HG03095 (cell line): Measurements from ENCODE around the gene HOXC13.

Experiments
- ATAC-seq: cut with Tn5 transposase; IDR thresholded peaks from one replicate; pipeline ENCODE4 v1.9.1; 2021; ENCODE audit warnings: moderate library complexity; ENCODE audit not compliant: unreplicated experiment

The HOXC13 gene

DNA sequence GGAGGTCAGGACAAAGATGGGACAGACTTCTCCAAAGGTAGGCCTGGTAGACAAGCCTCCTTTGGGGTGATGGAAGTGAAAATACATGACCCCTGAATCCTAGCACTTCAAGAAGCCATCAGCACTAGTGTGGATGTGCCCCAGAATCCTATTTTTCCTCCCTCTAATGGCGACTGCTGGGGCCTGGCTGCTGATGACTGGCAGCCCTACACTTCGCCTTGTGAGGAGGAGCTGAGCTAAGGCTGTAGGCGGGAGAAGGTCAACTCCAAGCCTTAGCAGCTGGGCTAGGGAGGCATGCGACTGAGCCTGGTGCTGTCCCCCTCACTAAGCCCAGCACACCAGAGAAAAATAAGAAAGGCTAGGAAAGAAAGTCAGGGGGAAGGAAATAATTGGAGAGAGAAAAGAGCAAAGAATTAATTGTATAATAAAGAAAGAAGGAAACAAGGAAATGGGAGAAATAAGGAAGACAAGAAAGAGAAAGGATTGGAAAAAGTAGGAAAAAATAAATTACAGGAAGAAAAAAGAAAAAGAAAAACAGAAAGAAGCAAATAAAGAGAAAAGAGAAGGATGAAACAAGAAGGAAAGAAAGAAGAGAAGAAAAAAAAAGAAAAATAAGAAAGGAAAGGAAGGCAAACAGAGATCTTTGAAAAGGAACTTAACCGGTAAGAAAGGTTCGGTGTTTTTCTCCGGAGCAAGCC, 41.6 kb downstream of the HOXC13 start:
- no peak for ATAC-seq

DNA sequence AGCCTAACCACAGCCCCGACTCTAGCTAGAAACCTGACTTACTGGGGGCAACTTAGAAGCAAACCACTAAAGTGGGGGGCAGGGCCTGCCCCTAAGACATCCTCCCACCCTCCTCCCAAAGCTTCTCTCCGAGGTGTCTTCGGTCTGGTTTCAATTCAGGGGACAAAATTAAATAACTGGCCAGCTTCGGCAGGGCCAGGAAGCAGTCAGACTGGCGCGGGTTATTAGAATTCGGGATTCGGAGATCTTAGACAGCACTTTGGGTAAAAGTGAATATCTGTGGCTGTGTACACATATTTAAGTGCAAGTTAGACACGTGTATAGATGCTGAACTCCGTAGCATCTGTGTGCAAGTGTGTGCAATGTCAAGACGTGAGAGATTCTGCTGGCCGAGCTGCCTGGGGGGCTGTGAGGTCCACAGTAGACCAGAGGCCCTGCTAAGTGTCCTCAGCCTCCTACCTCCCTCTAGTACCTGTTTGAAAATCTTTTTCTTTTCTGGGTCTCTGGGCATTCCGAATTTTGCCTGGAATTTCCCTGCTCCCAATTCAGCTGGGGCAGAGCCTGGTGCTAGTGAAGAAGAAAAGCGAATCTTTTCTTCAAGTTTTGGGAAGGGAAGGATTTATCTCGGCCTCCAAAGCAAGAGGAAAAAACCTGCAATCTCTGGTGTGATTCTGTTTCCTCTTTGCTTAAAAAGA, 42.3 kb downstream of the HOXC13 start:
- no peak for ATAC-seq

DNA sequence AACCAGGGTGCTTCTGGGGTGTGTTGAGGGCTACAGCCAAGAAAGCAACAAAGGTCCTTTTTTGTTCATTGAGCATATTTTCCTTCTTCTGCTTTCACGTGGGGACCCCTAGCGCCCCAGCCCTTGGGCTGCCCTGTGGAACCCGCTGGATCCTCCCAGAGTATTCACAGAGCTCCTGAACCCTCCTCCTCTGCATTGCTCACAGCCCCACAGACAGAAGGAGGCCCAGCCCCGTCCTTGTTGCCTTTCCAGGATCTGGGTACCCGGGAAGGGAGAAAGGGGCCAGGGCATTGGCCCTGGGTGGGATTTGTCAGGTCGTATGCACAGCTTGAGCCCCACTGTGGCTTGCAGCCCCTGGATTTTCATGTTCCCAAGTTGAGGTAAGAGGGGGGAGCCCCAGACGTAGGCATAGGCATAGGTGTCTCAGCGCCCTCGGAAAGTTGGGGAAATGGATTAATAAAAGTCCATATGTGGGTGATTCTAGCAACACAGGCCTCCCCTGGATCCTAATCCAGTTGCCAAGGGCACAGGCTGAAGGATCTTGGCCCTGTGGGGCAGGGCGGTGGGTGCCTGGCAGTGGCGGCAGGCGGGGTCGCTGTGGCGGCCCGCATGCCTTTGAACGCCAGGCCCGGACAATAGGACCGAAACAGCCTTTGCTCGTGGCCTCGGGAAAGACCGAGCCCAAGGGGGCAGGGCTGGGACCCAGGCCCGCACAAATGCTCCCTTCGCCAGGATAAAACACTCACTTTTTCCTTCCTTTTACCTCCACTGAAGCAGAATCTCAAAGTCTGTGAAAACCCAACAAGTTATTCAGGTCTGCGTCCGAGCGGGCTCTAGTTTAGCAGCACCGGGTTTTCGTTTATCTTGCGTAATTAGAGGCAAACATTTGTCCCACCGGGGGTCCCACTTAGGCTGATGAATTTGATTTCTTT, 43.3 kb downstream of the HOXC13 start:
- ATAC-seq, result no peak

DNA sequence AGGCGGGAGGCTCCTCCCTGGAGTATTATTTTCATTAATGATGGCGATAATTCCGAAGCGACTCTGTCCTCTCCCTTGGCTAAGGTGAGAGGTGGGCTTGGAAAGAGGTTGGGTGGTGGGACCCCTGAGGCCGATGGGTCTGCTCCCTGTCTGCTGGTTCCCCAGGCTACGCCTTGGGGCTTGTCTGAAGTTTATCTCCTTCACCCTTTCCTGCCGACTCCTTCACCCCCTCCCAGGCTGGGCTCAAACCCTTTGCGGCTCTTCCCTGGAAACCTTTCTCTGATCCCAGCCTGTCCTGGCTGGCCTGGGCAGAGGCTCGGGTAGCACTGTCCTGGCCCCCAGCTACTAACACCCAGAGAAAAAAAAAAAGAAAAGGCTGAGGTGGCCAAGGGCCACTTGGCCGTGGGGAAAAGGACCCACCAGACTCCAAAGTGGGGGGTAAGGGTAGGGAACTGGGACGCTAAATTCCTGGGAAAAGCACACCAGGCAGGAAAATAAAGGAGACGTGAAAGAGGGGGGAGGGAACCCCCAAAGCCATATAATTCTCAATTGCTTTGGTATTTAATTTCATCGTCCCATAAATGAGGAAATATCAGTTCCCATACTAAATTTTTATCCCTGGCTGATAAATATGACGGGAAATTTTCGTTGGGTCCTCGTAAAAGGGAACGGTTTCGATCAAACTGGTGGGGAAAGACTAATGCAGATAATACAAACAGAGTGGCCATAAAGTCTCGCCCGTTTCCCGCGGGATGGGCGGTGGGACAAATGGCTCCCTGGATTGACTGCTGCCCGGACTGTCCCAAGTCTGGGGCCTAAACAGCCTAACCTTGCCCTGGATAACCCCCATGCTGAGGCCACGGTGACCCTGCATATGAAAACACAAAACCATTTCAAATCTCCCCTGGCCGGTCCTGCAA, 44.3 kb downstream of the HOXC13 start:
- no peak for ATAC-seq

DNA sequence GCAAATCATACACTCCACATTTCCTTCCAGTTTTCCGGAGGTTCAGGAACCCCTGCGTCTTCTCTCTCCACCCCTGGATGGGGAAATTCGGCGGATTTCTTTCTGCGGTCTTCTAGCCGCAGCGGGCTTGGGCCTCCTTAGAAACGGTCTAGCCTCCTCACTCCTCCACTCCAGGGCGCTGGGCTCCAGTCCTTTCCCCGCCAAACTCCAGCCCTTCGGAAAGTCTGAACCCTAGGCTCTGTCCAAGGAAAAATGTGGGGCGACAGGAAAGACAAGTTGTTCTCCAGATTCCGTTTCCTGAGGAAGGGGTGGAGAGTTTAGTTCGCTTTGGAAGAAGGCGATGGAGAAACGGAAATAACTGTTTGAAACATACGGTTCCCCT, 44.9 kb downstream of the HOXC13 start:
- no peak for ATAC-seq

DNA sequence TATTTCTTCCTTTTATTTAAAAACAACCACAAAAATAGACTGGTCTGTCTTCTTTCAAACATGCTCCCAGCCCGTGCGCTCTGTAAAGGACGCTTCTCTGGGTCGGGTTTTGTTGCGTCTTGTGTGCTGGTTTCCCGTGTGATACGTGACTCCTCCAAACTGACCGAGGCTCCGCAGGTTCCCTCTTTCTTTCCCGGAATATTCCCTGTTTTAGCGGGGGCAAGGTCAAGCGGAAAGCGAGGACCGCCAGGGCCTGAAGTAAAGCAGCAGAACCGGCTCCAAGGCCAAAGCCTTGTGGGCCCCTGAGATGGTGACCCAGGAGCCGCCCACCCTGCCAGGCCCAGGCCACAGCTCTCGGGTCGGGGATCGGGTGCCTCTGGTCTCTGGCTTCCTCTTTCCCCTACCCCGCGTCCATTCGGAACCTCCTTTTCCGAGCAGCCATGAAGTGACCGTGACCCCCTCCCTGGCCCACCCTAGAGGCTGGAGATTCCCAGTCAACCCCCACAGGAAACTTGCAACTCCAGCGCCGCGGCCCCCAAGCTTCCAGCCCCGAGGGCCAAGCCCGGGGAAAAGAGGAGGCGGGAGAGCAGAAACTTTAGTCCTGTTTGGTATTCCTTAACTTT, 45.4 kb downstream of the HOXC13 start:
- ATAC-seq, result no peak

DNA sequence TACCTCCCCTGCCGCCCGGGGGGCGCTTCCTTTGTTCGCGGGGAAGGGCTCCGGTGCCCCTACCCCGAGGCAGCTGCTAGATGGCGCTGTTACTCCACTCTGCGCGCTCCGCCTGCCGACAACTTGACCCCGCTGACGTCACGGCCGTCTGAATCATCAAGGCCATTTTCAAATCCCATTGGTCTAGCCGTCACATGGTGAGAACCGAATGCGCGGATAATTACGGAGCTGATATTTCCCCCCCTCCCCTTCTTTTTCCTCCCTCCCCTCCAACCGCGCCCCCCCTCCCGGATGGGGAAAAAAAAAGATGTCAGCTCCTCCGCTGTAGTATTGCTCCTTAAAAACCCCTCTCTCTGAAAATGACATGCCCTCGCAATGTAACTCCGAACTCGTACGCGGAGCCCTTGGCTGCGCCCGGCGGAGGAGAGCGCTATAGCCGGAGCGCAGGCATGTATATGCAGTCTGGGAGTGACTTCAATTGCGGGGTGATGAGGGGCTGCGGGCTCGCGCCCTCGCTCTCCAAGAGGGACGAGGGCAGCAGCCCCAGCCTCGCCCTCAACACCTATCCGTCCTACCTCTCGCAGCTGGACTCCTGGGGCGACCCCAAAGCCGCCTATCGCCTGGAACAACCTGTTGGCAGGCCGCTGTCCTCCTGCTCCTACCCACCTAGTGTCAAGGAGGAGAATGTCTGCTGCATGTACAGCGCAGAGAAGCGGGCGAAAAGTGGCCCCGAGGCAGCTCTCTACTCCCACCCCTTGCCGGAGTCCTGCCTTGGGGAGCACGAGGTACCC, 46.5 kb downstream of the HOXC13 start, which contains the start of gene HOXC10:
HOXC10 (plus strand) TSS at position 246 of the 791 bp plus-strand sequence; CDS start at position 360, 114 bp downstream.
- ATAC-seq, result no peak

DNA sequence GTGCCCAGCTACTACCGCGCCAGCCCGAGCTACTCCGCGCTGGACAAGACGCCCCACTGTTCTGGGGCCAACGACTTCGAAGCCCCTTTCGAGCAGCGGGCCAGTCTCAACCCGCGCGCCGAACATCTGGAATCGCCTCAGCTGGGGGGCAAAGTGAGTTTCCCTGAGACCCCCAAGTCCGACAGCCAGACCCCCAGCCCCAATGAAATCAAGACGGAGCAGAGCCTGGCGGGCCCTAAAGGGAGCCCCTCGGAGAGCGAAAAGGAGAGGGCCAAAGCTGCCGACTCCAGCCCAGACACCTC, 47.0 kb downstream of the HOXC13 start:
- ATAC-seq, result no peak

DNA sequence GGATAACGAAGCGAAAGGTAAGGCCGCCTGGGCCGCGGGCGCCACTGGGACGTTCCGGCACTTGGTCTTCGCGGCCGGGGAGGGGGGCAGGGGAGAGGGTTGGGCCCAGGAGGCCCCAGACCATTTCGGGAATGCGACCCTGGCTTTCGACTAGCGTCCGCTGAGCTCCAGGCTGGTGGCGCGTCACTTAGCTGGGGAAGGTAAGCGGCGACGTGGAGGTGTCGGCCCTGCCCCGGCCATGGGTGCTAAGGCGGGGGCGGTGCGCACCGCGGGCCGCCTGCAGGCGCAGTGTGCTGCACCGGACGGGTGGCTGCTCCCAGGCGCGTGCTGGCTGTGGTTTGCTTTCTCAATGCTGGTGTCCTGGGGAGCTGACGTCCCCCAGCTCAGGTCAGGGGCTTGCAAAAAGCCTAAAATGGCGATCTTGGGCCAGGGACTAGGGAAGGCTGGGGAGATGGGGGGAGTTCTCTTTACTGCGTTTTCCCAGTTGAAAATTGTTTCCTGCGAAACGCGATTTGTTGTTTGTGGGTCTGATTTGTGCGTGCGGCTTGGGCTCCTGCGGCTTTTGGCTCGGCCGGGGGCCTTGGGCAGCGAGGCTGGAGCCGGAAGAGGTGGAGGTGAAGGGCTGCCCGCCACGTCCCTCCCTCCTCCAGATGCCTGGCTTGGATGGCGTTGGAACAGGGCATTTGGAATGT, 47.5 kb downstream of the HOXC13 start:
- ATAC-seq, result no peak

DNA sequence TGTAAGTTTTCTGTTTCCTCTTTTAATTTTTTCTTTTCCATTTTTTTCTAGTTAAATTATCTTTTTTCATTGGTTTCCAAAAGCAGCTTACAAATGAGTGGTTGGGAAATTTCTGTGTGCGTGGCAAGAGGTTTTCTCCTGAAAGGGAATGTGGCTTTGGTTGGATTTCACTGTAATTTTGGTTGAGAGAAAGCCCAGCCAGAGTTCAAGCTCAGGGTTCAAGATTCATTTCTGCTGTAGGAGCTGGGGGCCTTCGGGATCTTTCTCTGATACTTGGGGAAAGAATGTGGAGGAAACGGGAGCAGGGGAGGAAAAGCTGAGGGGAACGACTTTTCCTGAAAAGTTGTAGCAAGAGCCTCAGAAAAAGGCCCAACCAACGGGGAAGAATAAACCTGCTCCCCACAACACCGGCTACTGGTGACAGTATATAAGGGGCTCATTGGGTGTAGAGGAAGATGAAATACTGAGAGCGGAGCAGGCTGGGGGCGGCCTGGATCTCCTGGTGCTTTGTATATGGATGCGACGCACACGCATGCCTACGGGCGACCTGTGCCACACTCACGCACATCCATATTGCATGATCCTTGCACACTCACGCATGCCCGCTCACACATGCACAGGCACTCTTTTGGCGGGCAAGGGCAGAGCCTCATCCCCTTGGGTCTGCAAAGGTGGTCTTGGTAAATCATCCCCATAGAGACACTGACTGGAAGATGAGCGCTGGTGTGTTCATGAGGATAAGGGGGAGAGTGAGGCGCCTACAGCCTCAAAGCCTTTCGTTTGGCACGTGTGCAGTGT, 48.3 kb downstream of the HOXC13 start:
- no peak for ATAC-seq

DNA sequence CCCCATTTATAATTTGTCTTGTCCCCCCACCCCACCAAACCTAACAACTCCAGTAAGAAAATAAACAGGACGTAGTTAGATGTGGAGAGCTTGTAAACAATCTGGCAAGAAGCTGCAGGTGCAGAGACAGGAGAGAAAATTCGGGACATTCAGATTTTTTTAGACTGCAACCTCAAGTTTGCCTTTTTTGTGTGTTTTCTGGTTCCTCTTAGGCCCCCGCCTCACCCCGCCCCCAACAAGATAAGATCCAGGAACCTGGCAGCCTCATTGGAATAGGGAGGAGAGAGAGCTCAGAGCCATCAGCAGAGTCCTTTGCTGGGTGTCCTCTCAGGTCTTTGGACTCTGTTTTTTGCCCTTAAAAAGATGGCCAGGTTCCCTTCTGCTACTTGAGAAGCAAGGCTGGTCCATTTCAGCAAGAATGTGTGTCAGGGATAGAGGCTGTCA, 49.2 kb downstream of the HOXC13 start:
- no peak for ATAC-seq

DNA sequence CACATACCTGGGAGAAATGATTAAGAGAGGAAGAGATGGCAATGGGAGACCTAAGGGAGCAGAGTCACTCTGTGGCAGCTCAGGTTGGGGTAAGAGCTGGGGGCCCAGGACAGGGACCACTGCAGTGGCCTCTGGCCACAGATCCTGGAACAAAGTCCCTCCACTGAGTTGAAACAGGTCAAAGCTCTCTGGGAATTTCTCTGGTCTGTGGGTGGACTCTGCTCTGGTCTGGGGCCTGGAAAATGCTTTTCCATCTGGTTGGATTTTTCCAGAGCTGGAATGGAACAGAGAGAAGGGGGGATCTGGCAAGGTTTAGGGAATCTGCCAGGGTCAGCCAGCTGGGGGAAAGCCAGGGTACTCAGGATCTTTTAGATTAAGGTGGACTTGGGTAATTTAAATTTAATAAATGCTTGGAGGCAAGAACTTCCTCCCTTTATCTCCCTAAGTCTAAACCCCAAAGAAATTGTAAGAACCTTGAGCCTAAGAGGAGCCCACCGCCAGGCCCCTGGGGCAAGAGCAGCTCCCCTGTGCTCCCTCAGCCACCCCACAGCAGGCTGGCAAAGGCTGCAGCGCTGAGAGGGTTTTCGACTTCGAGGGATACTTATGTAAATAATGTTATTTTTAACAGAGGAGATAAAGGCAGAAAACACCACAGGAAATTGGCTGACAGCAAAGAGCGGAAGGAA, 50.1 kb downstream of the HOXC13 start:
- no peak for ATAC-seq

DNA sequence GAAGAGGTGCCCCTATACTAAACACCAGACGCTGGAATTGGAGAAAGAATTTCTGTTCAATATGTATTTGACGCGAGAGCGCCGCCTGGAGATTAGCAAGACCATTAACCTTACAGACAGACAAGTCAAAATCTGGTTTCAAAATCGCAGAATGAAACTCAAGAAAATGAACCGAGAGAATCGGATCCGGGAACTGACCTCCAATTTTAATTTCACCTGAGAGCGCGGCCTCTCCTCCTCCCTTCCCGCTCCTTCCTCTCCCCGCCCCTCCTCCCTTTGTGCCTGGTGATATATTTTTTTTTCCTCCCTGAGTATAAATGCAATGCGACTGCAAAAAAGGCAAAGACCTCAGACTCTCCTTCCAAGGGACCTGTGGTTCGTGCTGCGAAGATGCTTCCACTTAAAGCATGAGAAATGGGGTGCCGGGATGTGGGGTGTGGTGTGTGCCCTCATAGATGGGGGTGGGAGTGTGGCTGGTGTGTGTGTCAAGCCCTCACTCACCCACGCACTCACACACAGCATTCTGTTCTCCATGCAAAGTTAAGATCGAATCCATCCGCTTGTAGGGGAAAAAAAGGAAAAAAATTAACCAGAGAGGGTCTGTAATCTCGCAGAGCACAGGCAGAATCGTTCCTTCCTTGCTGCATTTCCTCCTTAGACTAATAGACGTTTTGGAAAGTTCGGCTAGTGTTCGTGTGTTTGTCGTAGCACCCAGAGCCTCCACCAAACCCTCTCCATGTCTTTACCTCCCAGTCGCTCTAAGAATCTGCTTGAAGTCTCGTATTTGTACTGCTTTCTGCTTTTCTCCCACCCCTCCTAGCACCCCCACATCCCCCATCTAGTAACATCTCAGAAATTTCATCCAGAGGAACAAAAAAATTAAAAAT, 50.8 kb downstream of the HOXC13 start:
- ATAC-seq, result no peak

DNA sequence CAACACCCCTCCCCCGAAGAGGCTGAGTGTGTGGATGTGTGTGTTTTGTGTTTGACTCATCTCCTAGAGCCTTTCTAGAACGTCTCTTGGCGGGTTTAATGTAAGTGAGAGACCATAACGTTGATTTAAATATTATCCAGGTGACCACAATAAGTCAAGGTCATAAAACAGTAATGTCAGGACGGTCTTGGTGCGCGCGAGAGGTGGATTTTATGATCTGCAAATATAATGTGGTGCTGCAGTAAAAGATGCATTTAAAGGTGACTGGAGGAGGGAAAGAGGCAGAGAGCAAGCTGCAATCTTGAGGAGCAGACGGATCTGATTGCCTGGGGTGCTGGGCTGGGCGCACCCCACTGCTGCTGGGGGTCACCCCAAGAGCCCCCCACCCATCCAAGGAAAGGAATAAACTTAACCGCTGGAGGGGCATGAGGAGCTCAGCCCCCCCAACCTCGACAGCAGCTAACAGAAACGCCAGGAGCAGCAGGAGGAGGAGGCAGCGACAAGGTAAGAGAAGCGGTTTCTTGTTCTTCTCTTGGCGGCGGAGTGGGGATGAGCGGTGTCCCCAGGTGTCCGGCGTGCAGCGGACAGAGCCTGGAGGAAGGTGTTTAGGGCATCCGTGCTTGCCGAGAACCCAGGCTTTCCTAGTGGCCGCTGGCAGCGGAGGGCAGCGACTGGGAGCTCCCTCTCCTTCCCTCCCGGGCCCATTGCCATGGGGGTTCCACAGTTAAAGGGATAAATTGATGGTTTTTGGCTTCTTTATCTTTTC, 51.9 kb downstream of the HOXC13 start:
- no peak for ATAC-seq

DNA sequence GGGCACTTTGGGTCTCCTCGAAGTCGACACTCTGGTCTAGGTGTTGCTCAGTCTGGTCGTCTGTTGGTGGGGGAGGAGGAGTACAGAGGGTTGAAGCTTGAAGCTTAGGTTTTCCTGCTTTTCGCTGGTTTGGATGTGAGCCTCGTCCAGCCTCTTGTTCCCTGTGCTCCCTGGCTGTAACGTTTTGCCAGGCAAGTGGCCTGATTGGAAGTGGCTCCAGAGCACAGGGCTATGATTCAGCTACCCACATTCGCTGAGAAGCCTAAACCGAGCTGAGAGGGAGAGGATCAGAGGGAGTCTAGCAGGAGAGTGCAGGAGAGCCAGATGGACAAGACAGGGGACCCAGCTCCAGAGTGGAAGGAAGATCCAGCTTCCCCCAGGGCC, 52.4 kb downstream of the HOXC13 start:
- ATAC-seq, result no peak
